Inflammatory macrophage (primary cell): Measurements from ENCODE around the gene PRXL2A.
A peak's percentile ranks its signal among the peaks of the same experiment; 100 is the strongest.
"Not testable (repeated sequence)": the region's sequence is repeated elsewhere in the genome, so short reads cannot be mapped to it uniquely, and the experiment has no call there.

Source experiments
- DNase-seq, 2 donors: peaks; one replicate each; pipeline ENCODE4 v3.0.0-alpha.2; 2020 to 2022

The PRXL2A gene

GRCh38 chr10:80462299-80462980 lies 54.1 kb downstream of the PRXL2A start:
- DNase-seq, result peak in 1 of 2 donors; percentile 33

- peak in 1 of 2 donors; percentile 43 for DNase-seq
Measured at GRCh38 chr10:80462981-80463741, 54.8 kb downstream of the PRXL2A start.

GRCh38 chr10:80463868-80464267 lies 55.5 kb downstream of the PRXL2A start:
- no peak for DNase-seq

GRCh38 chr10:80464557-80465450 lies 56.5 kb downstream of the PRXL2A start:
- DNase-seq, result no peak

- no peak for DNase-seq
Measured at GRCh38 chr10:80465451-80465835, 57.1 kb downstream of the PRXL2A start.

GRCh38 chr10:80465839-80466590 lies 57.7 kb downstream of the PRXL2A start:
- no peak for DNase-seq

GRCh38 chr10:80466724-80467326 lies 58.5 kb downstream of the PRXL2A start:
- DNase-seq, result peak in 1 of 2 donors; percentile 36

- DNase-seq, result peak; percentile 28 to 52
Measured at GRCh38 chr10:80468002-80468401, 59.7 kb downstream of the PRXL2A start.

GRCh38 chr10:80468806-80469421 lies 60.6 kb downstream of the PRXL2A start:
- DNase-seq, result no peak

- DNase-seq, result no peak
Measured at GRCh38 chr10:80470266-80470665, 61.9 kb downstream of the PRXL2A start.

GRCh38 chr10:80471001-80471400 lies 62.6 kb downstream of the PRXL2A start:
- no peak for DNase-seq

- no peak for DNase-seq
Measured at GRCh38 chr10:80471715-80472233, 63.4 kb downstream of the PRXL2A start.

- peak; percentile 62 to 67 for DNase-seq
Measured at GRCh38 chr10:80472234-80473095, 64.1 kb downstream of the PRXL2A start.

- no peak for DNase-seq
Measured at GRCh38 chr10:80473096-80473657, 64.8 kb downstream of the PRXL2A start.

- DNase-seq, result no peak
Measured at GRCh38 chr10:80473692-80474596, 65.6 kb downstream of the PRXL2A start.

- no peak for DNase-seq
Measured at GRCh38 chr10:80474597-80474910, 66.2 kb downstream of the PRXL2A start.

GRCh38 chr10:80474941-80475340 lies 66.6 kb downstream of the PRXL2A start:
- DNase-seq, result no peak

GRCh38 chr10:80475641-80476040 lies 67.3 kb downstream of the PRXL2A start:
- not testable (repeated sequence) for DNase-seq

GRCh38 chr10:80476685-80477084 lies 68.3 kb downstream of the PRXL2A start:
- no peak for DNase-seq
